GM04504 (cell line): ENCODE data around the gene PKIG.
A peak's percentile ranks its signal among the peaks of the same experiment; 100 is the strongest.

Experiments used
- DNase-seq: peaks from one replicate; pipeline ENCODE4 v3.0.0-alpha.2; 2012; ENCODE audit warnings: low read depth

Gene PKIG

DNA sequence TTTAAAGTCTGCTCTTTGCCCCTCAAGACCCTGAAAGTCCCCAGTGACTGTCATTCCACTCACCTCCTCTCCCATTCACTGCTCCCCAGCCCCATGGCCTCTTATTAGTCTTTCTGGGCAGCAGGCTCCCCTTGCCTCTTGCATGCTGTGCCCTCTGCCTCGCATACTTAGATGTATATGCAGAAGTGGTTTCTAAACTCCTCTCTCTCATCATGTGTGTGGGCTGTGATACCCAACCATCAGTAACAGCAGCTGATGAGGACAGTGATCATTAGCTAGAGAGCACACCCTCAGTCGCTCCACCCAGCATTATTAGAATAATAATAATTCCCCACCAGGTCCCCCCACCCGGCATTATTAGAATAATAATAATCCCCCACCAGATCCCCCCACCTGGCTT is 14.5 kb downstream of the PKIG start:
- no peak for DNase-seq

DNA sequence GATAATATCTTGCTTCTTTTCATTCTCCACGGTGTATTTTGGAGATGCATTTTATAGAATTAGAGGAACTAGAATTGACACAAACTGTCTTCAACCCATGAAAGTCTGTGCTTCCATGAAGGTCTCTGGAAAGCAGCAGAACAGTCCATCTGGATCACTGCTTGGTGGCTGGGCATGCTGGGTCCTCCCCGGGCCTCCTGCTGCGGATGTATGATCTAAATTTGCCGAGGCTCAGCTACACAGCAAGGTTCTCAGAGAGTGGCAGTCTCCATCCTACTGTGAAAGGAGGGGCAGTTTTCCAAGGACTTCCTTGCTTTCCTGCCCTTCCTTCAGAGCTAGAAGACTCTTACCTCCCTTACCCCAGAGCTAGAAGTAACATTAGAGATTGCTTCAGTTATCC is 15.1 kb downstream of the PKIG start:
- no peak for DNase-seq

DNA sequence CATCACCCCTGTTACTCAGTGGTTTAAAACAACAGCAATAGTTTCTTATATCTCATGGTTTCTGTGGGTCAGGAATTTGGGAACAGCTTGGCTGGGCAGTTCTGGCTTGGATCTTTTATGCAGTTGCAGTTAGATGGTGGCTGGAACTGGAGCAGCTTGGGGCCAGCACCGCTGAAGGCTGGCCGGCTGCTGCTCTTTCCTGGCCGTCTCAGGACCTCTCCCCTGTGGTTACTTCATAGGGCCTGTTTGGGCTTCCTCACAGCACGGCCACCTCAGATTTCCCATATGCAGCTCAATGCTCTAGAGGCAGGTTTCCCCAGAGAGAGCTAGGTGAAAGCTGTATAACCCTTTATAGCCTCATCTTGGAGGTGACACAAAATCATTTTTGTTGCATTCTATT is 15.6 kb downstream of the PKIG start:
- no peak for DNase-seq

DNA sequence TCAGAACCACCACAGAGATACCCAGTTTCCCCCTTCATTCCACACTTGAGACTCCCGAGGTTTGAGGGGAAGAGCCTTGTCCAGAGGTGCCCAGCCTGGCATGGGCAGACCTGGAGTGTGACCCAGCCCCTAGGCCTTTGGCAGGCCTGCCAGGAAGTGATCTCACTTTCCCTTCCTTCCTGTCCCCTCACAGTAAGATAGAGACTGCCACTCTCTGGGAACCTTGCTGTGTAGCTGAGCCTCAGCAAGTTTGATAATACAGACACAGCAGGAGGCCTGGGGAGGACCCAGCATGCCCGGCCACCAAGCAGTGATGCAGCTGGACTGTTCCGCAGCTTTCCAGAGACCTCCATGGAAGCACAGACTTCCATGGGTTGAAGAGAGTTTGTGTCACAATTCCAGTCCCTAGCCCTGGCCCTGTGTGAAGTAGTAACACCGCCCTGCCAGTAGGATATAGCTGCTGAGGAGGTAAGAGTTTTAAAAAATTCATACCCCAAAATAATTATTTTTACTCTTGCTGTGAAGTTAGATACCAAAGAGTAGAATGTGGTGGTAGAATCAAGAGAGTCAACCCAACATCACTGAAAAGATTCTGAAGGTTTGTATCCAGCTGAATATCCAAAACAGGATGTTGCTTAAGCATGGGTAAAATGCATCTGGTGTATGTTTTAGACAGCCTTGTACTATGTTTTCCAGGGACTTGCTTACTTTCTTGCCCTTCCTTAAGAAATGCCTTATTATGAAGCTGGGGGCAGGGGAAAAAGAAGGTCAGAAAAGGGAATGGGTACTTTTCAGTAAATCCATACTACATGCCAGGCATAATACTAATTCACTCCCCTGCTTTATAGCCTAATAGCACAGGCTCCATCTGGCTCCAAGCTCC is 16.3 kb downstream of the PKIG start:
- DNase-seq = no peak

DNA sequence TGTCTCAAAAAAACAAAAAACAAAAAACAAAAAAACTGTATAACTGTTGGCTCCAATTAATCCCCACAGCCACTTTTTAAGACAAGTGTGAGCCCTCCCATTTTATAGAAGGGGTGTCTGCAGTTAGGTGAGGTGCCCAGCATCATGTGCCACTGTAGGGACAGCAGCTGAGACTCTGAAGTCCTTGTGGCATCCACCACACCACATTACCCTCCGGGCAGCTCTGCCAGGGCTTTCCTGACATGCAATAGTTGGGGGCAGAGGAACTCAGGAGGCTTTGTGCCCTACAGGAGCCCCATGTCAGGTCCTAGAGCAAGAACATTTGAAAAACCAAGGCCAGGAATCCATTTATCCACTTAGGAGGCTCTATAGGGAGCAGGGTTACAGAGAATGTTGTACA is 17.3 kb downstream of the PKIG start:
- no peak for DNase-seq

DNA sequence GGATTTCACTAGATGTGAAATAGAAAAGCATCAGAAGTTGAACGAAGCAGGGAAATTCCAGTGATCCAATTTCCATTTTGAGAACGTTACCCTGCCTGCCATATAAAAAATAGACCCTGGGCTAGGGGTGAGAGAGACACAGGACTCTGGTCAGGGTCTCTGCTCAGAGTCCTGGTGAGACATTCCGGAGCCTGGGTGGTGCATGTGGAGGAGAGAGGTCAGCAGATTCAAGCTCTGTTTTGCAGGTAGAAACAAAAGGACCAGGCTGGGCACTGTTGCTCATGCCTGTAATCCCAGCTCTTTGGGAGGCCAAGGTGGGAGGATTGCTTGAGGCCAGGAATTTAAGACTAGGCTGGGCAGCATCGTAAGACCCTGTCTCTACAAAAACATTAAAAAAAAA is 17.9 kb downstream of the PKIG start:
- DNase-seq = no peak

DNA sequence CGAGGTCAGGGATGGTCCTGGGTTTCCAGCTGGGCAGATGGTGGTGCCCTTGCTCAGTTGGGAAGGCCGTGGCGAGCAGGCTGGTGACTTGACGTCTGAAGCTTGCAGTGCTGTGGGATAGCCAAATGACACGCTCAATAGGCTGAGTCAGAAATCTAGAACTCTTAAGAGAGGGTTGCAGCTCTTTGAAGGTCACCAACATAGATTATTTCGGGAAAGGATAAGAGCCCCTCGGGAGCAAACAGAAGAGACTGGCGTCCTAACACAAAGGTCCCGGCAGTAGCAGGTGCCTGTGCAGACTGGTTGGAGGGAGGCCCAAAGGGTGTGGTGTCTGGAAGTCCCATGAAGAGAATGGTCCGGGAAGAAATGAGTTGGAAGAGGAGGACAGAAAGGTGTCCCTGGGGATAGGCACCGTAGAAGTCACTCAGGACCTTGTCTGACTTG is 18.4 kb downstream of the PKIG start:
- no peak for DNase-seq

DNA sequence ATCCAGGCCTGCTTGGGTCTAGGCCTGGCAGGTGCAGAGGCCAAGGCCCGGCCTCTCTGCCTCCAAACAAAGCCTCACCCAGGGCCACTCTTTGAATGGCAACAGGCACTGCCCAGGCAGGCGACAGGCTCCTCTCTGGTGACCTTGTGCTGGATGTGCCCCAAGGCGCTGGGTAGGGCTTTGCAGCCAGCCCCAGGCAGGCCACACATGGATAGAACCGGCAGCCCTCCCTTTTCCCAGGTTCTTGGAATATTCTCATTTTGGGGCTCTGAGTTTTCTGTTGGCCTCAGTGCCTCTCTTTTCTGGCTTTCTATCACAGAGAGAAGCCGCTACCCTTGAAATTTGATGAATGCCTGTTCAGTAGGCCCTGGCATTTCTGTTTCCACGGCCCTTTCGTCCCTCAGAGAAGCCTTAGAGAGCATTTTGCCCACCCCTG is 18.9 kb downstream of the PKIG start:
- DNase-seq = no peak

DNA sequence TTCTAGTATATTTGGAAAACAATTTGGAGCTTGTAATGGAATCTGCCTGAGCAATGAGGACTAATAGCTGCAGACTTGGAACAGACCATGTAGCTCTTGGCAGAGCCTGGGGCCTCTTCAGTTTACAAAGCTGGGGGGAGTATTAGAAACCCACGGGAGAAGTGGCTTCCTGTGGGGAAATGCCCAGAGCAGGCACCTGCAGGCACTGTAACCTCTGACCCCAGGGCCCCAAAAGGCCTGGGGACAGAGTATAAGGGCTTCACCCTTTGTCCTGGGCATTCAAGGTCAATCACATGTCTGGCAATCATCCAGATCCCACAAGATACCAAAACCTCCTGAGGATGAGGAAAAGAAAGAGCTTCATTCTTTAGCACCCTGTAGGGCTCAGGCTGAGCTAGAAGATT is 19.4 kb downstream of the PKIG start:
- DNase-seq = peak; percentile 55

DNA sequence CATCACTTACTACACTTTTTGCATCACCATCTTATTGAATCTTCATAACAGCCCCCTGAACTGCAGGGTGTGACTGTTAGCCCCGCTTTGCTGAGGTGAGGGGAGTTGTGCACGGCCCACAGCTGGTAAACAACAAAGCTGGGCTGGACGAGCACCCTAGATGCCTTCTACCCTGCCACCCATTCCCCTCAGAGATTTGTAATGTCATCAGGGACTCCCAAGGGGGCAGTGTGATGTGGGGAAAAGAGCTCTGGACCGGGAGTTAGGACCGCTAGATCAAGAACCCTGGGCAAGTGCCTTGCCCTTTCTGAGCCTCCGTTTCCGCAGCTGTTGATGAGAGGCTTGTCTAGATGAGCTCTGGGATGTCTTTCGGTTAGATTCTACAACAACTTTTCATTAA is 20.9 kb downstream of the PKIG start:
- DNase-seq = no peak

DNA sequence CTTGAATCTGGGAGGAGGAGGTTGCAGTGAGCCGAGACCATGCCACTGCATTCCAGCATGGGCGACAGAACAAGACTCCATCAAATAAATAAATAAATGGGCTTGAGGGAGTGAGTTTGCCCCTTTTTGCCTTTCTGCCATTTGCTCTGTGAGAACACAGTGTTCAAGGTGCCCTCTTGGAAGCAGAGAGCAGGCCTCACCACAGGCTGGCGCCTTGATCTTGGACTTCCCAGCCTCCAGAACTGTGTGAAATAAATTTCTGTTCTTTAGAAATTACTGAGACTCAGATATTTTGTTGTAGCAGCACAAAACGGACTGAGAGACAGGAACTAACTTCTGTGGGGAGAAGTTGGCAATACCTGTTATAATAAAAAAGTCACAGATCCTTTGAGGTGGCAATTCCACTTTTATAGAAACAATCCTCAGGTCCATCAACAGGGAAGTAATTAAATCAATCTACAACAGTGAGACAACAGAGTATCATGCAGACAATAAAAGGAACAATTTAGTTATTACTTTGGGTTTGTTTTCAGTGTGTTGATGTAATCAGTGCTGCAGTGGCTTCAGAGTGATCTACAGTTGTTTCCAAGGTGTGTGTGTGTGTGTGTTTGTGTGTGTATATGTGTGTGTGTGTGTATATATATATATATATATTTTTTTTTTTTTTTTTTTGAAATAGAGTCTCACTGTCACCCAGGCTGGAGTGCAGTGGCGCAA is 24.5 kb downstream of the PKIG start:
- DNase-seq = no peak

DNA sequence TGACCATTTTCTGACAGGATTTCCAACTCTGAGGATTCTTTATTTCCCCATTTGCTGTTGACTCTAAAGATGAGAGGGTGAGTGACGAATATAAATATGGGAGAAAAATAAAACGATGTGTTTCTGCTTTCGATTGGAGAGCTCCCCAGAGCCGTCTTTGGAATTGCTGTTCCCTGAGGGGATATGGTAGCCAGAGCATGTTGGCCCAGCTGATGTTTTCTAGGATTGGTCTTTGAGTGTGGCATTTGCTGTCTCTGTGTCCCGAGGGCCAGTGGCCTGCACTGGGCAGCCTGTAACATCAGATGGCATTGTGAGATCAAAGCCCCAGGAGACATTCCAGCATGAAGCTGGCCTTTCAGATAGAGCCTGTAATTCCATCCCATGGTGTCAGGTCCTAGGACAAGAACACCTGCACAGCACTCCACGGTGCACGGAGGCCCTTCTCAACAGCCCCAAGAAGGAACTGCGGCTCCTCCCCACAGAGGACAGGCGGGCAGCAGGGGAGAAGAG is 26.7 kb downstream of the PKIG start:
- no peak for DNase-seq

DNA sequence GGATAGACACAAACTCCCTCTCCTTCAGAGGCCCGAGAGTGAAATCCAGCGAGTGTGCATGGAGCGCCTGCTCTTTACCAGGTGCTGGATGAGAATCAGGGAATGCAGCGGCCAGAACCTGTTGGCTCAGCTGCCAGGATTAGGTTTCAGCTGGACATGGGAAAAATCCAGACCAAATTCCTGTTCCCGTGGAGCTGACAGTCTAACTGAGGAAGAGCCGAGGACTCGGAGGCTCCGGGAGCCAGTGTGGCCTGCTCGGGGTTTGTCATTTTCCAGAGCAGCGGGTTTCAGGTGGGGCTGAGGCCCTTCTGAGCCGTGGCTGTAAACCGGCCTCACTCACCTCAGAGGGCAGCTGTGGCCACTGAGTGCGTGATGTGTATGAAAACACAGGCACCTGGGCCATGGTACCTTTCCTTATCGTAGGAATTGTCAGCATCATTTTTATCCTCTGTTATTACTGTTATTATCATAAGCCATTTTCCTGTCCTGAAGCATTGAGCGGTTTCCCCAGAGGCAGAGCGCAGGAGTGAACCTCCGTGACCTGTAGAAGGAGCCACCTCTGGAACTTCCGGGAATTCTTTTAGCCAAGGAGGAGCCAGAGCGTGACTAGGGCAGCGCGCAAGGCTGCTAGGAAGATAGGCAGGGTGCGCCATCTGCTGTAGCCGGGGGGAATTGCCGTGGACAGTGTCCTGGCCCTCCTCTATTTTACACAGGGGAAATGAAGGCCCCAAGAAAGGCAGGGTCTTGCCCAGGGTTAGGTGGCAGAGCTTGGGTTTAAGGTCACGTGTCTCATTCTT is 27.3 kb downstream of the PKIG start:
- DNase-seq = peak; percentile 68

DNA sequence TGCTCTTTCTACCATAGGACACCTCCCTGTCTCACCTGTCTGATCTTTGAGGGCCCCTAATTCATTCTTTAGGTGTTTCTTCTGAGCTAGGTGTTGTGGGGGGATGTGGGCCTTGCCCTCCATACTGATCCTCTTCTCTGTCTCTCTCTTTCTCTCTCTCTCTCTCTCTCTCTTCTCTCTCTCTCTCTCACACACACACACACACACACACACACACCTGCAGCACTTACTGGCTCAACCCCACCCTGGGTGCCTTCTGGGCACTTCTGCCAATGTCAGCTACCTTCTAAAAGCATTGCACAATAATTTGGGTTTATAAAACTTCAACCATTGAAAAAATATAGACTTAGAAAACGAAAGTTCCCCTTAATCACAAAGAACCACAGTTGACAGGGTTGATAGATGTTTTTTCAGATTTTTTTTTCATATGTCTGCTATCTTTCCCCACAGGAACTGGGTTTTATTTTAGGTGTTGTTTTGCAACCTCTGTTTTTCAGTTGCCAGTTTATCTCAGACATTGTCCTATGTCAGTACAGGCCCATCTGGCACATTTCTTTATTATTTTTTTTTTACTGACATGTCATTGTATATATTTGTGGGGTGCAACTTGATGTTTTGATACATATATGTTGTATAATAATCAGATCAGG is 28.1 kb downstream of the PKIG start:
- no peak for DNase-seq

DNA sequence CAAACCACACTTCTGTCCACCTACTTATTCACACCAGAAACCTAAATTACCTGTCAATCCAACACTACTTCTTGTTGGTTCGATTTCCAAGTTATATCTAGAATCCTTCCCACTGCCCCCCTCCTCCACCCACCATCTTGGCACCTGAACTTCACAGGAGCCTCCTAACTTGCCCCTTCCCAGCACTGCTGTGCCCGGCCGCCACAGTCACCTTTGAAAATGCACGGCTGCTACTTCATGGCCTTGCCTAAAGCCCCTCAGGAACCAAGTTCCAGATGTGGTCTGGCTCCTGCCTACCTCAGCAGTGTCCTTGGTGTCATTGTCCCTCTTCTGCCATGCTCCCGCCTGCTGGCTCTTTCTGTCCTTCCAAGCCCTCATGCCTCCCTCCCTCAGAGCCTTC is 31.2 kb downstream of the PKIG start:
- DNase-seq = no peak

DNA sequence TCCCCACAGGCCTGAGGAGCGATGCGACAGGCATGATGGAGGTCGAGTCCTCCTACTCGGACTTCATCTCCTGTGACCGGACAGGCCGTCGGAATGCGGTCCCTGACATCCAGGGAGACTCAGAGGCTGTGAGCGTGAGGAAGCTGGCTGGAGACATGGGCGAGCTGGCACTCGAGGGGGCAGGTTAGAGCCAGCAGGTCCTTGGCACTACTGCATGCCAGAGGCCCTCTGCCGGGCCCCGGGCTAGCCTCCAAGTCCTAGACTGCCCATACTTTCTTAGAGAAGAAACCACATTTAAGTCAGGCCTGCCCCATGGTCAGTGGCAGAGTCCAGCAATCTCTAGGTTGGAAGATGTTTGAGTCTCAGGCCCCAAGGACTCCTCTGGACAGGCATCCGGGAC is 32.1 kb downstream of the PKIG start:
- DNase-seq = no peak

DNA sequence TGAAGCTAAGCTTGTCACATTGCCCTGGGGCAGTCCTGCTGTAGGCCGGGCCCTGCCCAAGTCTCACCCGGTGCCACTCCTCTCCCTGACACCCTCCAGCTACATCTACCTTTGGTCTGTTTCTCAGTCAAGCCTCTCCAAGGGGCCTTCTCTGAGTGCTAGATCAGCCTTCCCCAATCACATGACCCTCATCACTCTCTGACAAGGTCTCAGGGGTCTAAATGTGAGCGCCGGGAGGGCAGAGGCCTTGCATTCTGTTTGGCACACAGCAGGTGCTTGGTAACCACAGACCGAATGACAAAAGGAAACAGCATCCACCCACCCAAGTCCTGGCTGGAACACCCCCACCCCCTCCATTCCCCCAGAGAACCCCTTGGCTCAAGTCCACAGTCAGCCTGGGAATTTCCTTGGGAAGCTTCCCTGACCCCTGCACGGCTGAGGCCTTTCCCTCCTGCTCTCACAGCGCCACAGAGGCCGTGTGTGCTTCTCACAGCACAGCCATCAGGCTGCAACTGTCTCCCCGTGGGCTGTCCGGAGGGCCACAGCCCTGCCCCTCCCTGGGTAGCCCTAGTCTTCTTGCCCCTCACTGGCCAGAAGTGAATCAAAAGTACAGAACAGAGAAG is 32.9 kb downstream of the PKIG start:
- no peak for DNase-seq

DNA sequence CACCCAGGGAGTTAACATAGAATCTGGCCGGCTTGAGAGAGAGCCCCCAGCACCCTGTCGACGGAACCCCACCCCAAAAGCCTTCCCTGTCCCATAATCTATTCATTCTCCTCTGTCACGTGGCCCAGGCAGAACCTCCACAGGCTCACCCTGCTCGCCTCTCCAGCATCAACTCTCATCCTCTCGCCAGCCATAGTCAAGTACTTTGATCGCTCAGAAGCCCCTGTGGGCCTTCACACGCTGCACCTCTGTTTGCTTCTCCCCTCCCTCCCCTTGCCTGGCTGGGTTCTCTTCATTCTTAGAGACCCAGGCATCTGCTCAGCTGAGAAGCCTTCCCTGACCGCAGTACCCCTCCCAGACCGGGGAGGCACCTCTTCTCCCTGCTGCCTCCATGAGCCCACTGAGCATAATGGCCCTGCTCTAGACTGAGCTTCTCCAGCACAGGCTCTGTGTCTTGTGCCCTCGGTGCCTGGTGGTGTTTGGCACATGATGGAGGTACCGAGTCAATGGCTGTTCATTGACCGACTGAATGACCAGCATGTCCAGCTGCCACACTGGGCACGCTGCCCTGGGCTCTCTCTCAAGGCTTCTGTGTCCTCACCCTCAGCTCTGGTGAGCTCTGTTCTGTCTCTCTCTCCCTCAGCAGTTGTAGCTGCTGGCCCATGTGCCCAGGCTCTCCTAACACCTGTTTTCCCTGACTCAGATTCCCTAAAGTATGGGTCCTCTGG is 33.7 kb downstream of the PKIG start:
- no peak for DNase-seq

DNA sequence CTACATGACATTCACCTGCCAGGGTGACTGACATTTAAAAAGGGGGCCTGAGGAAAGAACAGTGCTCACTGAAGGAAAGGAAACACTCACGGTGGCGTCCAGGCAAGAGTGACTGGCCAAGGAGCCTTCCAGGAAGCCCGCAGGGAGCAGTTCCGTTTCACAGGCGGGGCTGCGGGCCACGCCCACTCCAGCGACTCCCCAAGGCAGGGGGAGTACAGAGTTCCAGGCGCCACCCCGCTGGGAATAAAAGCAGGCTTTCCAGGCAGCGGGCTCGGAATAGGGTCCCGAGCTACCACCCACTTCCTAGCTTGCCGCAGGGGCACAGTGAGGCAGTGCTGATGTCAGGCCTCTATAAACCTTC is 34.2 kb downstream of the PKIG start:
- DNase-seq = no peak

DNA sequence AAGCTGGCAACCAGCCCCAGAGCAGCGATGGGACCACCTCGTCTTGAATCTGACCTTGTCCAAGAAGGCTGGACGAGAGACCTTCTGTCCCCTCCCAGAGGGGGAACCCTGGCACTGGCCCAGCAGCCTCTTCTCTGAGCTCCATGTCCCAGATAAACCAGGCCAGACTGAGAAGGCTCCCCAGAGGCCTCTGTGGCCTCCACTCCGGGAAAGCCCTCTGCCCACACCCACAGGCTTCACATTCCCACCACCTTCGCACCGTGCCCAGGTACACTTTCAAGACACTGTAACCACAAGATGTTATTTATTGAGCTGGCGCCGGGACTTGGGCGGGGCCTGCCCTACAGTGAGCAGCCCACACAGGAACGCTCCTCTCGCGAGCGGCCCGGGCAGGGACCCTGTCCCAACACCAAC is 35.9 kb downstream of the PKIG start:
- DNase-seq = no peak

DNA sequence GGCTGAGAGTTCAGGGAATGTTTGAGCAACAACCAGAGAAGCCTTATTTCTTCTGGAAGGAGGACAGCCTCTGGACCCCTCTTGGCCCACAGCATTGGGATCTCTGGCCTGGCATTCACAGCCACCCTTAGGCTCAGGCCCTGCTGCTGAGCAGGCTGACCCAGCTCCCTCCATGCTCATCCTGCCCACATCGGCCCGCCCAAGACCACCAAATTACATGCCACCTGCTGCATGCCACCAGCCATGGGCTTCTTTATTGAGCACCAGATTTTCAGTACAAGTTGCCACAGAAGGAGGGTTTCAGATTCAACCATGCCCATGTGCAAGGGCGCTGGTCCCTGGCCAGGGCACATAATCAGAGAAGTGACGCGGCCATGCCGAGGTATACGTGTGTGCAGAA is 36.9 kb downstream of the PKIG start:
- DNase-seq = no peak
